ENCODE results near the gene CREB5. TPM values are rescaled to one million over a fixed set of nuclear protein-coding genes. Genes with fewer than 3 reads are reported as not detected.
A peak's percentile ranks its signal among the peaks of the same experiment; 100 is the strongest.

The CREB5 gene
- total RNA-seq, 1 experiment from 2014 or later = 4.2 TPM

- no peak for DNase-seq (ENCODE audit: low read depth)
These were observed 230.9 kb downstream of the CREB5 start for GRCh38 chr7:28643188-28643569.

DNA sequence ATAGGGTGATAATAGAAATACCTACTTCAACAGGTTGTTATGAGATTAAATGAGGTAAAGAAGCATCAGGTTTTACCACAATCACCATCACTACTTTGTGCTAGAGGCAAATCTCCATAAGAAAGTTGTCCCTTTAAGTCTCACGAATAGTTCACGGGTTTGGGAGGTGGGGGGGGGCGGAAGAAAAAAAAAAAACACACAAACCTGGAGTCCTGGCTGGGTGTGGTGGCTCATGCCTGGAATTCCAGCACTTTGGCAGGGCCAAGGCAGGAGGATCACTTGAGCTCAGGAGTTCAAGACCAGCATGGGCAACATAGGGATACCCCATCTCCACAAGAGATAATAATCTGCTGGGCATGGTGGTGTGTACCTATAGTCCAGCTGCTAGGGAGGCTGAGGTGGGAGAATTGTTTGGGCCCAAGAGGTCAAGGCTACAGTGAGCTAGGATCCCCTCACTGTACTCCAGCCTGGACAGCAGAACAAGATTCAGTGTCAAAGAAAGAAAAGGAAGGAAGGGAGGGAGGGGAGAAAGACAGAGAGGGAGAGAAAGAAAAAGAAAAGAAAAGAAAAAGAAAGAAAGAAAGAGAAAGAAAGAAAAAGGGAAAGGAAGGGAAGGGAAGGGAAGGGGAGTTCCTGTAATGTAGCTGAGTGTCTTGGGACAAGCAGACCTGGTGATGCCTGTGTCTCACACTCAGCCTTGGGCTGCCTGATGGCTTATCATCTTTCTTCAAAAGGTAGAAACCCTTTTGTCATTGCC, 231.4 kb downstream of the CREB5 start:
- DNase-seq (ENCODE audit: low read depth) = no peak

- no peak for DNase-seq (ENCODE audit: low read depth)
These were observed 233.5 kb downstream of the CREB5 start for GRCh38 chr7:28645866-28646265.

DNA sequence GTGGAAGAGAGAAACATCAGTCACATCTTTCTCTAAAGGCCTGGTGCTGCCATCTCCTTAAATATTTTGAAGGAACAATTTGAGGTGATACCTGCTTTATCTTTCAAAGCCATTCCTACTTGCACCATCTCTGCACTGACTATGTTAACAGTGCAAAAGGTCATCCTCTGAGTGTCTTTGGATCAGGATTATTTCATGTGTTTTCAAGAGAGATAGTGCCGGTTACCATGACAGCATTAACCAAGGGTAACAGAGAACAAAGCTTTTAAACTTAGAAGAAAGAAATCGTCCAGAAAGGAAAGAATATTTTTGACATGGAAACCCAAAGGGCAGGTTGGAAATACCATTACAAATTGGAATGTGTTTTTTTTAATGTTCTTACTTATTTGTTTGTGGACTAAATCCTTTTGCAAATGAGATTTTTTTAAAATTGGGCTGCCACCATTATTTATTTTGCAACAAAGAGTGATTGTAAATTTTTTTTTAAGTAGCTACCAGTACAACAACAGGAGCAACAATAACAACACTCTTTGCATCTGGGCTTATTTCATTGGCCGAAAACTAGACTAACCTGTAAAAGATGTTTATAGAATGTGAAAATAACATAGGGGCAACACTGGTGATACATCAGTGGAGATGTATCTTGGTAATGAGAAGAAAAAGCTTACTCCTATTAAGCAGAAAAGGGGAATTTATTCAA, 234.2 kb downstream of the CREB5 start:
- DNase-seq (ENCODE audit: low read depth) = no peak

DNA sequence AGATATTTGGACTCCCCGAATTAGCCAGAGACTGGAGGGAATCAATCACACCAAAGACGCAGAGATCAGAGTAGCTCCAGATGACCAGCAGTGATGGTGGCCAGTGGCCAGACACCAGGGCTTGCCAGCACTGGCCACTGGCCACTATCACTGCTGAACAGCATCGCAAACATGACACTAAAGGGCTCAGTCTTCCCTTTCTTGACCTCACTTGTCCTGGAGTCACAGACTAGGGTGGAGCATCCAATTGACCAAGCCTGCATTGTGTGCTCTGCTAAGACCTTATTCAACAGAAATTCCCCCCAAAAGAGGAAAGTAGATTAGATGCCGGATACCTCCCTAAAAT, 234.7 kb downstream of the CREB5 start:
- no peak for DNase-seq (ENCODE audit: low read depth)

- DNase-seq (ENCODE audit: low read depth) = no peak
These were observed 236.9 kb downstream of the CREB5 start for GRCh38 chr7:28649189-28649588.

- no peak for DNase-seq (ENCODE audit: low read depth)
These were observed 237.5 kb downstream of the CREB5 start for GRCh38 chr7:28649811-28650210.

DNA sequence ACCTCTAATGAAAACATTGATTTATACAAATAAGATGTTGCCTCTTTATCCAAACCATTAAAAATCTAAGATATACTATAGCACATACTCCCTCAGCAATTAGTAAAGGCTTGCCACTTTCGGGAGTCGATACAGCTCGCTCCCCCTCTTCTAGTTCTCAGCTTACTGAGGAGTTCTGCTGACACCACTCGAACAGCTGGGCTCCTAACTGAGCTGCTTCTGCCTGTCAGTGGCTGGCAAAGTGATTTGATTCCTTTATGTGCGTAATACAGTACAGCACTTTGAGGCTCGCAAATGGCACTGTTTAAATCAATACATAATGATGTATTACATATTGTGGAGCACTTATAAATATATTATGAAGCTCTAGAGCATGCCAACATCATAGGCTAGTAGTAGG, 241.8 kb downstream of the CREB5 start:
- DNase-seq (ENCODE audit: low read depth) = no peak

DNA sequence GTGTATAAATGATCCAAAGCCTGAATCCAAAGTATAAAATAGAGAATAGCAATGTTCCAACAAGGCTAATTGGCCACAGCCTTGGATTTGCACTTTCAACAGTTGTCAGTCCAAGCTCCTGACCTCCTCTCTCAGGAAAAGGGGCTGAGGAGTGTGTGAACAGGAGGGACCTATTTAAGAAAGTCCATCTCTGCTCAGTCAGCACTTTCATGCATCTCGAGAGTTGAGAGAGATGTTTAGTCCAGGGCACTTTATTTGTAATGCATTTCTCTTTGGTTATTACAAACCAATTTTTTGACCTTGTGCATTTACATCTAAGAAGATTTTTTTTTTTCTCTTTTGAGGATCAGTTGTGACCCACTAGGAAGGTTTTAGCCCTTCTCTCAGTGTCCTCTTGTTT, 244.2 kb downstream of the CREB5 start:
- DNase-seq (ENCODE audit: low read depth) = no peak

DNA sequence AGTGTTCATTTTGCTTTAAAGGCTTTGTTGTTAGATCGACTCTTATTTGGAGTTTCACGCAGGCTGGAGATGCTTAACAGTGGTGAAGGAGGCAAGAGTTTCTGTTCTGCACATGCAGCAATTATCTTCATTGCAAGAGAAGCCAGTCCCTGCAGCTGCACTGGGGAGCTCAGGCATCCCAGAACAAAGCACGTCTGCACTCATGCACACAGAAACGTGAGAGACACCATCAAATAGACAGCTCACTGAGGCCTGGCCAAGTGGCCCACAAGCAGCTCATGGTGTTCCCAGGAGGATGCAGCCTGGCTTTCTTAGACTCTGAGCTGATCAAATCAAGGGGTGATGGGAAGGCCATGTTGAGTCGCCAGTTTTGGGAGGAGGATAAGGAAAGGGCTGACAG, 246.1 kb downstream of the CREB5 start:
- no peak for DNase-seq (ENCODE audit: low read depth)

DNA sequence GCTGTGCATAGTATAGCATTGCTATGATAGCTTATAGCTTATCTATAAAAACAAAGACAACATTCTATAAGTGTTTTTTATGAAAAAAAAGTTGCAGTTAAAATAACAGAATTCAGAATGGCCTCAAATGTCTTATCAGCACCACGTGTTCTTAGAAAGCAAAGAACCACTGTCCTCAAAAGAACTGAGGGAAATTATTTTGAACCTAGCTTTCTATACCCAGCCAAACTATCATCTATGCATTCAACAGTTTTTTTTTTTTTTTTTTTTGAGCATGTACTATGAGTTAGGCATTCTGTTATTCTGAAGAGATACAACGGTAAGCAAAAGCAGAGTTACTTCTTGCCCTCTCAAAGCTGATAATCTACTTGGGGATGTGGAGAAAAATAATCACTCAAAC, 247.8 kb downstream of the CREB5 start:
- DNase-seq (ENCODE audit: low read depth) = no peak

DNA sequence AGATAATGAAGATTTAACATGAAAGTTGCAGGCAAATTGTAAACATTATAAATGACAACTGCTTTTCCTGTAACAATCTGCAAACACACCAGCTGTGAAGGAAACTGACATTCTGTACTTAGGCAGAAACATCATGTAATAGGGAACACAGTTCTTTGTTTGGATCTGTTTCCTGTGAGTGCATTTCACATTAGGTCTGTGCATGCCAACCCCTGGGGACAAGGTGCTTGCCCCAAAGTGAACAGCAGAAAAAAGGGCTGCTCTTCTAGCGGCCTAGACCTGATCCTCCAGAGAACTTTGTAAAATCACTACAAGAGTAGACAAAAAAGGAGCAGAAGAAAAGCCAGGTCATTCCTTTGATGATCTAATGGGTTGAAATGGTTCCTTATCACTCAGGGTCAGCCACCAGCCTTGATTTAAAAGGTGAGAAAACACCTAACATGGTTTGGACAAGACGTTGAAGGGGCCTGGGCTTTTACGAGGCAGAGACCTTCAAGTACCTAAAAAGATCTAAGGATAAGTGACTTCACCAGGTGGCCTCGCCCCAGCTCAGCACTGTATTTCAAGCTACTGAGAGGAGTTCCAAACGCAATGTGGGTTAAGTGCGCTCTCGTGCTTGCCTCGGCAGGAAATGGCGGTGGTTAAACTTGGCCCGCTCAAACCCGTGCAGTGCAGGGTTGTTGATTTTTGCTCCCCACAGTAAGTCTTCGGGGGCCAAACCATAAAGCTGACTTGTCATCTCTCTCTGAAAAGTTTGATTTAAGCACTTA, 249.7 kb downstream of the CREB5 start:
- DNase-seq (ENCODE audit: low read depth) = no peak

DNA sequence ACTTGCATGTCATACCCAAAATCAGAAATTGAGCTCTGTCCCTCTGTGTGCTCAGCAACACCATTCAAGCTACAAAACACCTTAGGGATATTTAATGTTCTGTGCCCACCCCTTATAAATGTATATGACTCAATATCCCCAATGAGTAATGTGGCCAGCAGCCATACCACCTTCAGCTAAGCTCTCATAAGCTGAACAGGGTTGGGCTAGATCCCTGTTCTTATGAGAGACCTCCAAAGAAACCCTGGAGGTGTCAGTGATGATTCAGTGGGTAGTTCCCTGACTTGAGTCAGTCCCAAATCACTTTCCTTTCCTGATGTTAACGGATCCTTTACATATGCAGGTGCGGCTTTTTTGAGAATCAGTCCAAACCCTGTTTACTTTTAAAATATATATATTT, 253.8 kb downstream of the CREB5 start:
- DNase-seq (ENCODE audit: low read depth) = peak; percentile 60

DNA sequence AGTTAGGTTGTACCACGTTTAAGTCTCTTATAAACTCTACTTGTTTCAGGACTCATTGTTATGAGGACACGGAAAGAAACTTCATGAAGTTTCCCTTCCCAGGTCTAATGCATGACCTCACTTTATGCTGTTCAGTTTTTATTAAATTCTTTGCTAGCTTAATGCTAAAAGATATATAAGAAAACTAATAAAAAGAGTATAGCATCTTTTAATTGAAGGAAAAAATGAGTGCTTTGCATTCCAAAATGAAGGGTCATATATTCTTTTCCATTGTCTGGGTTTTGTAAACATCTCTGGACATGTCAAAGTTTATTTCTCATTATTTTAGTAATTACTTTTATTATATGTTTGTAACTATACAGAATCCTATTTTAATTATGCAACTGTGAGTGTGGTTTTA, 255.8 kb downstream of the CREB5 start:
- DNase-seq (ENCODE audit: low read depth) = no peak

DNA sequence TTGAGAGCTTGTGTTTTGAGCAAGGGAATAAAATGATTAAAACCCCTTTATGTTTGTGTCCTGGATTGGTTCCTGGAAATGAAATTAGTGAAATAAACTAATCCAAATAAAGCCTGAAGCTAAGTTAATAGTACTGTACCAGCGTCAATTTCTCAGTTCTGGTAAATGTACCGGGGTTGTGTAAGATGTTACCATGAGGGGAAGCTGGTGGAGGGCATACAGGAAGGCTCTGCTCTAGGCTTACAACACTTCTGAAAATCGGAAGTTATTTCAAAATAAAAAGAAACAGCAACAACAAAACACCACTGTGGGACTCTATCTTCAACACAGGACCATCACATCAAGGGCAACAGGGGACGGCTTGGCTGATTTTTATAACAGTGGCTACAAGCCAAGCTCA, 257.0 kb downstream of the CREB5 start:
- no peak for DNase-seq (ENCODE audit: low read depth)

DNA sequence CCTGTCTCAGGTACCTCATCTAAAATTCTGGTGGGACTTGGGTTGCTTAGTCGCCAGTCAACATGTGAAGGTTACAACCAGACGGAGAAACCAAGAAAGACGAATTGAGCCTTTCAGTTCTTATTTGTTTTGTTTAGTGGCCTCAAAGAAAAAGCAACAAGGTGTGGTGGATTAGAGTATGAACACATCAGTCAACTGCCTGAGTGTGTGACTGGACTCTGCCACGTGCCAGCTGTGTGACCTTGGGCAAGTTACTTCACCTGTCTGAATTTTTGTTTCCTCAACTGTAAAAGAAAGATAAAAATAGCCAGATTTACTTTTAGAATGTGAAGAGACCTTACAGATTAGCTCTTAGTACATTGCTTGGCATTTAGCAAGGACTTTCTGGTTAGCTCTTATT, 259.2 kb downstream of the CREB5 start:
- no peak for DNase-seq (ENCODE audit: low read depth)

GRCh38 chr7:28672397-28672797, 260.1 kb downstream of the CREB5 start:
- DNase-seq (ENCODE audit: low read depth) = no peak

DNA sequence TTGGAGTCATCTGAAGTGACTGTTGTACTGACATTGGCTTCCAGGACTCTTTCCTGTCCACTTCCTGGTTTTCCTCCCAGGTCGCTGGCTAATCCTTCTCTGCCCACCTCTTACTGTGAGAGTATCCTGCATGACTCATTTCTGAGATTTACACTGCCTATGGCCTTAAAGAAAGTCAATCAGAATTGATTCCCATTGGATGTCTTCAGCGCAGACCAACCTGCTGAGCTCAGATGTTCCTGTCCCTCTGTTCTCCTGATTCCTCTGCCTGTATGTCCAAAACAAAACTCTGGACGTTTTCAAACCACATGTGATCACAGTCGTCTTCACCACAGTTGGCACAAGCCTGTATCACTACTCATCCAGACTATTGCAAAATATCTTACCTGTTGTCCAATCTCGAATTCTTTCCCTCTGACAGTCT, 262.1 kb downstream of the CREB5 start:
- DNase-seq (ENCODE audit: low read depth) = peak; percentile 46

GRCh38 chr7:28675429-28675828, 263.1 kb downstream of the CREB5 start:
- no peak for DNase-seq (ENCODE audit: low read depth)

DNA sequence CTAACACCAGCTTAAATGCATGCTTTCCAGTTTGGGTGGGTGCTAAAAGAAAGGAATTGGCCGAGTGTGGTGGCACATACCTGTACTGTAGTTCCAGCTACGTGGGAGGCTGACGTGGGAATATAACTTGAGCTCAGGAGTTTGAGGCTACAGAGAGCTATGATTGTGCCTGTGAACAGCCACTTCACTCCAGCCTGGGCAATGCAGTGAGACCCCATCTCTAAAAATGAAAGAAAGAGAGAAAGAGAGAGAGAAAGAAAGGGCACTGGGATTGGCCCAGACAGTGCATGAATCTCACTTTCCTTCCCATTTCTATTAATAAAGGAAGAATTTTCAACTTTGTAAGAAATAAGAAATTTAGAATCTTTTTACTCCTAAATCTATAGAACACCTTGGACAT, 265.4 kb downstream of the CREB5 start:
- no peak for DNase-seq (ENCODE audit: low read depth)

DNA sequence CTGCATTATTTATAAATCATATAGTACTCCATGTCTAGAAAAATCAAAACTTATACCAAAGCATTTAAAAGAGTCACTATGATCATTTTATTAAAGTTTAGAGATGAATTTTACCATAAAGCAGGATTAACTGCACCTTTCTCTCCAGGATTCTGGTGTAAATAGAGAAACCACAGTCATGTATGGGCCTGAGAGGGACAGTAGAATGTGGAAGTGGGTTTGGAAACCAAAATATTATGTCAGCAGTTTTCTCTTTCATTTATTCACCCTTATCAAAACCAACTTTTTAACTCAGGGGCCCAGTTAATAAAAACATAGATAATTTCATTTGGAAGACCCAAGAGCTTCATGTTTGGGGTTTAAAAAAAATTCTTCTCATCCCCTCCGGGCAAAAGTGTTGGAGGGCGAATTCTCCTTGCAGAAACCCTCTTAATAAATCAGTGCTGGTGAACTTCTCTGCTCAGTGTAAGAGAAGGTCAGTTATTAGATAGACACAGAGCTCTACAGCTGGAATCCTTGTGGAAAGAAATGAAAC, 266.2 kb downstream of the CREB5 start:
- peak; percentile 63 for DNase-seq (ENCODE audit: low read depth)

- no peak for DNase-seq (ENCODE audit: low read depth)
These were observed 269.5 kb downstream of the CREB5 start for GRCh38 chr7:28681693-28682310.

Measured in M059J (cell line).